PC-3 (cell line): Measurements from ENCODE around the gene RC3H2. TPM values are rescaled to one million over a fixed set of nuclear protein-coding genes. Genes with fewer than 3 reads are reported as not detected.
"Not testable (repeated sequence)": the region's sequence is repeated elsewhere in the genome, so short reads cannot be mapped to it uniquely, and the experiment has no call there.

ENCODE experiments used
- ATAC-seq: fragments of 200-7000 bp; cut with Tn5 transposase; 2 replicates; pipeline ENCODE4 v1.9.1; 2020; ENCODE audit warnings: mild to moderate bottlenecking, moderate library complexity
- BruUV-seq: library from RNA; stranded (reverse); fragments of 400-500 nt; replicated peaks from 2 replicates; lab custom pipeline; 2021; lab: Mats Ljungman, UMichigan
- CTCF ChIA-PET: fragments of 300-600 bp; sonication (Branson Sonifier 250); formaldehyde crosslinking; loops from one replicate; lab custom pipeline; 2022; ENCODE audit warnings: antibody characterized with exemption; lab: Charles Lee
- POLR2A ChIA-PET: fragments of 300-600 bp; sonication (Branson Sonifier 250); formaldehyde crosslinking; loops from one replicate; lab custom pipeline; 2022; ENCODE audit warnings: antibody characterized with exemption; ENCODE audit not compliant: unreplicated experiment; lab: Charles Lee
- DNase-seq: peaks from one replicate; pipeline ENCODE4 v3.0.0-alpha.2; 2015
- H2AFZ ChIP-seq: fragments of 300-600 bp; sonication (generic); 2 replicates; pipeline ENCODE4 v1.6.0; 2016; ENCODE audit warnings: antibody characterized with exemption, low read length
- H3F3A ChIP-seq: fragments of 300-600 bp; sonication (generic); one replicate; pipeline ENCODE4 v1.6.0; 2017; ENCODE audit warnings: antibody characterized with exemption, low read length, control low read depth, mild to moderate bottlenecking; ENCODE audit not compliant: unreplicated experiment
- H3K27ac ChIP-seq: fragments of 300-600 bp; sonication (generic); 2 replicates; pipeline ENCODE4 v1.5.1; 2016; ENCODE audit warnings: mild to moderate bottlenecking, low read length
- H3K27me3 ChIP-seq: fragments of 300-600 bp; sonication (generic); 2 replicates; pipeline ENCODE4 v1.6.1; 2016; ENCODE audit warnings: low read length, mixed read lengths
- H3K36me3 ChIP-seq: fragments of 300-600 bp; sonication (generic); 2 replicates; pipeline ENCODE4 v1.6.1; 2016; ENCODE audit warnings: low read depth, mixed run types, low read length, mixed read lengths
- H3K4me1 ChIP-seq: fragments of 300-600 bp; sonication (generic); 2 replicates; pipeline ENCODE4 v1.5.1; 2016; ENCODE audit warnings: low read length; ENCODE audit not compliant: insufficient read depth
- H3K4me2 ChIP-seq: fragments of 300-600 bp; sonication (generic); 2 replicates; pipeline ENCODE4 v1.6.0; 2016; ENCODE audit warnings: low read length
- H3K4me3 ChIP-seq: fragments of 300-600 bp; sonication (generic); 2 replicates; pipeline ENCODE4 v1.5.1; 2016; ENCODE audit warnings: mild to moderate bottlenecking, low read length, mixed read lengths
- H3K79me2 ChIP-seq: fragments of 300-600 bp; sonication (generic); 2 replicates; pipeline ENCODE4 v1.6.1; 2017; ENCODE audit warnings: low read length, mixed read lengths
- H3K9ac ChIP-seq: fragments of 300-600 bp; sonication (generic); 2 replicates; pipeline ENCODE4 v1.6.0; 2016; ENCODE audit warnings: mild to moderate bottlenecking, low read length
- H3K9me2 ChIP-seq: fragments of 300-600 bp; sonication (generic); replicated peaks from 2 replicates; pipeline ENCODE4 v1.6.1; 2016; ENCODE audit warnings: mixed run types, low read length, mixed read lengths
- H3K9me3 ChIP-seq: fragments of 300-600 bp; sonication (generic); 2 replicates; pipeline ENCODE4 v1.6.1; 2016; ENCODE audit warnings: low read length, mixed read lengths
- H4K20me1 ChIP-seq: fragments of 300-600 bp; sonication (generic); 2 replicates; pipeline ENCODE4 v1.6.1; 2016; ENCODE audit warnings: low read length, mixed read lengths
- CTCF ChIP-seq: fragments of 300-600 bp; sonication (generic); conservative IDR thresholded peaks from 2 replicates; pipeline ENCODE4 v1.5.1; 2017; ENCODE audit warnings: antibody characterized with exemption, low read depth, mild to moderate bottlenecking, low read length
- EZH2 ChIP-seq: fragments of 300-600 bp; sonication (generic); IDR thresholded peaks from one replicate; pipeline ENCODE4 v1.6.1; 2017; ENCODE audit warnings: antibody characterized with exemption, mild to moderate bottlenecking, low read length; ENCODE audit not compliant: unreplicated experiment
- EZH2phosphoT487 ChIP-seq: fragments of 300-600 bp; sonication (generic); IDR thresholded peaks from 2 replicates; pipeline ENCODE4 v1.6.1; 2018; ENCODE audit warnings: mild to moderate bottlenecking, antibody characterized with exemption, low read length, borderline replicate concordance
- intact Hi-C: fragments of 100-400 bp; cut with micrococcal nuclease; formaldehyde crosslinking; loops from 2 replicates; pipeline ENCODE4 v1.9.0; 2023
- total RNA-seq: library from RNA; depleted of rRNA; stranded (reverse); fragments of >200 nt; gene quantifications from 2 replicates; pipeline ENCODE4 v1.2.3, GENCODE V29; 2014

The RC3H2 gene
- total RNA-seq, 1 experiment from 2014 or later, result 23.0 TPM

DNA sequence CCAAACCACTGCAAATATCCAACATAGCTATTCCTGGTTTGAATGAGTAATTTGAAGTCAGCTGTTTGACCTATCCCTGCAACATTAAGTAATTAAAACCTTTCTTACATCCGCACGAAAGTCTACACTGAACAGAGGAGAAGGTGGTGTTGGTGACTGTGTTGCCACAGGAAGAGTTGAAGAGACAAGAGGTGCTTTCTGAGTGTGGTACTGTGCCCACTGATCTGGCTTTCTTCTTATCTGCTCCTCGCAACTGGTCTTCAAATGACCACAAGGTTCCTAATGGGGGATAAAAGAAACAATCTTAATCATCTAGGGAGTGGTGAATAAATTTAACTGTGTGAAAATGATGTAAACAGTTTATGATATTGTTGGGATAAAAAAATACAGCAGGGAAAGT is 47.3 kb downstream of the RC3H2 start:
- H3K4me2 ChIP-seq, result no peak overlapping the region
- H3K27me3 ChIP-seq, result no peaks in the 10 kb centered on the region
- no peak overlapping the region for H3K27ac ChIP-seq
- H3K9ac ChIP-seq, result no peak overlapping the region
- intact Hi-C loops, result no loop called here
- no peak overlapping the region for H3K4me3 ChIP-seq
- no peak overlapping the region for H2AFZ ChIP-seq
- H4K20me1 ChIP-seq, result no peaks in the 10 kb centered on the region
- ATAC-seq, result no peak
- H3K9me3 ChIP-seq, result no peaks in the 10 kb centered on the region
- peaks cover 19% of the 10 kb centered on the region for H3K4me1 ChIP-seq
- peaks cover 34% of the 10 kb centered on the region for H3K36me3 ChIP-seq
- POLR2A ChIA-PET, result no interaction called here
- H3F3A ChIP-seq, result peaks cover 5% of the 10 kb centered on the region
- no peaks in the 10 kb centered on the region for H3K79me2 ChIP-seq
- no peaks in the 10 kb centered on the region for H3K9me2 ChIP-seq
- no peak for TF ChIP-seq EZH2
- TF ChIP-seq CTCF, result no peak
- TF ChIP-seq EZH2phosphoT487, result no peak
- CTCF ChIA-PET, result no interaction called here
- no TSS peak for BruUV-seq
- DNase-seq, result no peak

DNA sequence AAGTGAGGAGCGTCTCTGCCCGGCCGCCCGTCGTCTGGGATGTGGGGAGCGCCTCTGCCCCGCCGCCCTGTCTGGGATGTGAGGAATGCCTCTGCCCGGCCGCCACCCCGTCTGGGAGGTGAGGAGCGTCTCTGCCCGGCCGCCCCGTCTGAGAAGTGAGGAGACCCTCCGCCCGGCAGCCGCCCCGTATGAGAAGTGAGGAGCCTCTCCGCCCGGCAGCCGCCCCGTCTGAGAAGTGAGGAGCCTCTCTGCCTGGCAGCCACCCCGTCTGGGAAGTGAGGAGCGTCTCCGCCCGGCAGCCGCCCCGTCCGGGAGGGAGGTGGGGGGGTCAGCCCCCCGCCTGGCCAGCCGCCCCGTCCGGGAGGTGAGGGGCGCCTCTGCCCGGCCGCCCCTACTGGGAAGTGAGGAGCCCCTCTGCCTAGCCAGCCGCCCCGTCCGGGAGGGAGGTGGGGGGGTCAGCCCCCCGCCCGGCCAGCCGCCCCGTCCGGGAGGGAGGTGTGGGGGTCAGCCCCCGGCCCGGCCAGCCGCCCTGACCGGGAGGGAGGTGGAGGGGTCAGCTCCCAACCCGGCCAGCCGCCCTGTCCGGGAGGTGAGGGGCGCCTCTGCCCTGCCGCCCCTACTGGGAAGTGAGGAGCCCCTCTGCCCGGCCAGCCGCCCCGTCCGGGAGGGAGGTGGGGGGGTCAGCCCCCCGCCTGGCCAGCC is 52.9 kb downstream of the RC3H2 start:
- H3K27me3 ChIP-seq, ATAC-seq, BruUV-seq, H3K4me3 ChIP-seq, CTCF ChIA-PET, H4K20me1 ChIP-seq, H3F3A ChIP-seq, H3K9ac ChIP-seq, H3K9me2 ChIP-seq, H3K4me2 ChIP-seq, H3K79me2 ChIP-seq, H3K9me3 ChIP-seq, intact Hi-C loops, POLR2A ChIA-PET, H2AFZ ChIP-seq, DNase-seq, H3K4me1 ChIP-seq, H3K27ac ChIP-seq: not testable (repeated sequence)
- H3K36me3 ChIP-seq, result peaks cover 27% of the 10 kb centered on the region

- Histone ChIP-seq H3K4me2 (no peak overlapping the region), H3K27me3 (no peaks in the 10 kb centered on the region), H3K9ac (no peak overlapping the region), H2AFZ (no peak overlapping the region), H3K36me3 (peaks cover 9% of the 10 kb centered on the region; the same call in 1 of the 2 replicates), H3K4me1 (no peaks in the 10 kb centered on the region), H3K9me3 (no peaks in the 10 kb centered on the region), H3F3A (no peaks in the 10 kb centered on the region), H4K20me1 (no peaks in the 10 kb centered on the region), H3K9me2 (no peaks in the 10 kb centered on the region), H3K4me3 (no peak overlapping the region), H3K27ac (no peak overlapping the region), H3K79me2 (no peaks in the 10 kb centered on the region)
- TF ChIP-seq EZH2, result no peak
- TF ChIP-seq EZH2phosphoT487, result no peak
- no peak for TF ChIP-seq CTCF
- intact Hi-C loops, result no loop called here
- ATAC-seq, result no peak
- POLR2A ChIA-PET, result no interaction called here
- CTCF ChIA-PET, result no interaction called here
- BruUV-seq, result no TSS peak
- DNase-seq, result no peak
Measured at GRCh38 chr9:122848256-122848943, 56.8 kb downstream of the RC3H2 start.
